Measurements from ENCODE around the gene COX4I2. TPM values are rescaled to one million over a fixed set of nuclear protein-coding genes. Genes with fewer than 3 reads are reported as not detected.

The COX4I2 gene
- polyA plus RNA-seq, 1 experiment = not detected

- CTCF ChIA-PET = interaction anchor here (1.1 to 3.9 kb wide), 4 partner anchors 11 to 45 kb away, joined by 3 to 18 read pairs (median 4); no protein-coding TSS in a partner anchor
These were observed 41.0 kb downstream of the COX4I2 start for GRCh38 chr20:31678389-31679356.

DNA sequence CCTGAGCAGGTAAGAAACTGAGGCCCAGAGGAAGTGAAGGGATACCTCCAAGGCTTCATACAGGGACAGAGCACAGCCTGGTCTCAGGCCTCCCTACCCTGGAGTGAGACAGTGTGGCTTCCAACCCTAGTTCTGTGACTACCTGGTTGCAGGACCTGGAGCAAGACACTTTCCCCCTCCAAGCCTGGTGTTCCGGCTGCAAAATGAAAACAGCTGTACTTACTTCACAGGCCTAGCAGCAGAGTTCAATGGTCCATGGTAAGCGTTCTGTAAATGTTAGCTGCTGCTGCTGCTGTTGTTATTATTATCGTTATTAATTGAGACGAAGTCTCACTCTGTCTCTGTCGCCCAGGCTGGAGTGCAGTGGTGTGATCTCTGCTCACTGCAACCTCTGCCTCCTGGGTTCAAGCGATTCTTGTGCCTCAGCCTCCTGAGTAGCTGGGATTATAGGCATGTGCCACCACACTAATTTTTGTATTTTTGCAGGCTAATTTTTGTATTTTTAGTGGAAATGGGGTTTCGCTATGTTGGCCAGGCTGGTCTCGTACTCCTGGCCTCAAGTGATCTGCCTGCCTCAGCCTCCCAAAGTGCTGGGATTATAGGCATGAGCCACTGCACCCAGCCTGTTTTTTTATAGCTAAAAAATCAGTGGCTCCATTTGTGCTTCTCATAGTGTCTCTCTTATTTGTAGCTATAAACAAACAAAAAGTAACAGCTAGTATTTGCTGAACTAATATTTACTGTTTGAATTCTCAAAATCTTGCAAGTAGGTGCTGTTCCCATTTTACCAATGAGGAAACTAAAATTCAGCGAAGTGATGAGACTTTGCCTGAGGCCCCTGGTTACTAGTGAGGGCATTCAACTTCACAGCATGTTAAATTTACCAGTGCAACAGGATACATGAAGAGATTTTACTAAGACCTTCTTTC is 41.9 kb downstream of the COX4I2 start:
- CTCF ChIA-PET = interaction anchor here (1.3 kb wide), 1 partner anchor 18 kb away, joined by 6 read pairs; no protein-coding TSS in a partner anchor
- POLR2A ChIA-PET = no interaction called here
- H3K4me3 ChIP-seq (ENCODE audit: low read depth, low read length) = no peak overlapping the region
- TF ChIP-seq, protein P1, sequence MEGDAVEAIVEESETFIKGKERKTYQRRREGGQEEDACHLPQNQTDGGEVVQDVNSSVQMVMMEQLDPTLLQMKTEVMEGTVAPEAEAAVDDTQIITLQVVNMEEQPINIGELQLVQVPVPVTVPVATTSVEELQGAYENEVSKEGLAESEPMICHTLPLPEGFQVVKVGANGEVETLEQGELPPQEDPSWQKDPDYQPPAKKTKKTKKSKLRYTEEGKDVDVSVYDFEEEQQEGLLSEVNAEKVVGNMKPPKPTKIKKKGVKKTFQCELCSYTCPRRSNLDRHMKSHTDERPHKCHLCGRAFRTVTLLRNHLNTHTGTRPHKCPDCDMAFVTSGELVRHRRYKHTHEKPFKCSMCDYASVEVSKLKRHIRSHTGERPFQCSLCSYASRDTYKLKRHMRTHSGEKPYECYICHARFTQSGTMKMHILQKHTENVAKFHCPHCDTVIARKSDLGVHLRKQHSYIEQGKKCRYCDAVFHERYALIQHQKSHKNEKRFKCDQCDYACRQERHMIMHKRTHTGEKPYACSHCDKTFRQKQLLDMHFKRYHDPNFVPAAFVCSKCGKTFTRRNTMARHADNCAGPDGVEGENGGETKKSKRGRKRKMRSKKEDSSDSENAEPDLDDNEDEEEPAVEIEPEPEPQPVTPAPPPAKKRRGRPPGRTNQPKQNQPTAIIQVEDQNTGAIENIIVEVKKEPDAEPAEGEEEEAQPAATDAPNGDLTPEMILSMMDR (IDR thresholded peaks at IDR 0.05; ENCODE audit: insufficient read depth, low read depth, low read length) = no peak
- no peak for DNase-seq (ENCODE audit: low read depth)
- peaks cover 5% of the 10 kb centered on the region for H3K36me3 ChIP-seq (ENCODE audit: control insufficient read depth, insufficient read depth, low read length)
- H3K27me3 ChIP-seq (ENCODE audit: control insufficient read depth, insufficient read depth, low read length) = no peaks in the 10 kb centered on the region

More at GRCh38 chr20:31678389-31679356, 41.0 kb downstream of the COX4I2 start:
- no peak for DNase-seq (ENCODE audit: low read depth)
- no peaks in the 10 kb centered on the region for H3K27me3 ChIP-seq (ENCODE audit: control insufficient read depth, insufficient read depth, low read length)
- no peak overlapping the region for H3K4me3 ChIP-seq (ENCODE audit: low read depth, low read length)
- POLR2A ChIA-PET = no interaction called here
- TF ChIP-seq, protein P1 (IDR thresholded peaks at IDR 0.05; ENCODE audit: insufficient read depth, low read depth, low read length) = no peak
- peaks cover 3% of the 10 kb centered on the region for H3K36me3 ChIP-seq (ENCODE audit: control insufficient read depth, insufficient read depth, low read length)

DNA sequence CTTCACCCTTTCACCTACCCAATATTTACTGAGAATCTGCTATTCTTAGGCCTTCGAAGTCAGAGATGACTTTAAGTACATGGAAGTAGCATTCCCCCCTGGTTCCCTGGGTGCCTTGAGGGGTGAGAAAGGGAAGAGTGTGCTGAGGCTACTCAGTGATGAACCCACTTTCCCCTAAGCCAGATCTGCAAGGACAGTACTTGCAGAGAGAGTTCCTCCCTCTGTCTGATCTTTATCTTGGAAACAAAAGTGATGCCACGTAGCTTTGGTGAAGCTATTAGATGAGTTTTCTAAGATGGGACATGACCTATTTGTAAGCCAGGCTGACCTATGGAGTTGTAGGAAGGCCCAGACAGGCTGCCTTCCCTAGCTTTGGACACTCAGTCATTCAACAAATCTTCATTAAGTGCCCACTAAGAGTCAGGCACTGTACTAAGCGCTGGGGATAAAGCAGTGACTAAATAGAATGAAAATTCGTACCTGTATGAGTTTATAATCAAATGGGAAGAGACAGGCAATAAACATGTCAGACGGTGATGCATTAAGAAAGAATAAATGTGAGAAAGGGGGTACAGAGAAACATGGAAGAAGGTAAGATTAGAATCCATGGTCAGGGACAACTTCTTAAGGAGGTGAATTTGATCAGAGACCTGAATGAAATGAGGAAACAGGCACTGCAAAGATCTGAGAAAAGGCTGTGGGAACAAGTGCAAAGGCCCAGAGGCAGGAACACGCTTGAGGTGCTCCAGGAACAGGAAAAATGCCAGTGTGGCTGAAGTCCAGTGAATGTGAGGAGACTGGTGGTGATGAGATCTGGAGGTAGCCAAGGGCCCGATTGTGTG is 42.8 kb downstream of the COX4I2 start:
- TF ChIP-seq, protein P1 (IDR thresholded peaks at IDR 0.05; ENCODE audit: insufficient read depth, low read depth, low read length) = no peak
- ChIA-PET POLR2A (no interaction called here), CTCF (interaction anchor here (1.3 kb wide), 1 partner anchor 19 kb away, joined by 6 read pairs; no protein-coding TSS in a partner anchor)
- Histone ChIP-seq H3K36me3 (ENCODE audit: control insufficient read depth, insufficient read depth, low read length) (peaks cover 4% of the 10 kb centered on the region), H3K4me3 (ENCODE audit: low read depth, low read length) (no peak overlapping the region), H3K27me3 (ENCODE audit: control insufficient read depth, insufficient read depth, low read length) (no peaks in the 10 kb centered on the region)
- DNase-seq (ENCODE audit: low read depth) = no peak

- H3K27me3 ChIP-seq (ENCODE audit: control insufficient read depth, insufficient read depth, low read length) = no peaks in the 10 kb centered on the region
- POLR2A ChIA-PET = no interaction called here
- no peak overlapping the region for H3K4me3 ChIP-seq (ENCODE audit: low read depth, low read length)
- no peak for DNase-seq (ENCODE audit: low read depth)
- CTCF ChIA-PET = interaction anchor here (1.5 to 1.8 kb wide), 2 partner anchors 42 to 112 kb away, joined by 5 to 6 read pairs; no protein-coding TSS in a partner anchor
- H3K36me3 ChIP-seq (ENCODE audit: control insufficient read depth, insufficient read depth, low read length) = peaks cover 4% of the 10 kb centered on the region
- TF ChIP-seq, protein P1 (IDR thresholded peaks at IDR 0.05; ENCODE audit: insufficient read depth, low read depth, low read length) = no peak
These were observed 43.5 kb downstream of the COX4I2 start for GRCh38 chr20:31681128-31681727.
